Stimulated activated CD8-positive, alpha-beta memory T cell treated with anti-CD3 and anti-CD28 coated beads, Interleukin-7, amount 100 ng/mL, for 4 hours (primary cell): ENCODE measurements around the gene RNF2.
"Not testable (repeated sequence)": the region's sequence is repeated elsewhere in the genome, so short reads cannot be mapped to it uniquely, and the experiment has no call there.

ENCODE experiments used
- DNase-seq, 2 donors: peaks; one replicate each; pipeline ENCODE4 v3.0.0-alpha.2; 2020; ENCODE audit warnings: low read depth in 2 of 2

The RNF2 gene

DNA sequence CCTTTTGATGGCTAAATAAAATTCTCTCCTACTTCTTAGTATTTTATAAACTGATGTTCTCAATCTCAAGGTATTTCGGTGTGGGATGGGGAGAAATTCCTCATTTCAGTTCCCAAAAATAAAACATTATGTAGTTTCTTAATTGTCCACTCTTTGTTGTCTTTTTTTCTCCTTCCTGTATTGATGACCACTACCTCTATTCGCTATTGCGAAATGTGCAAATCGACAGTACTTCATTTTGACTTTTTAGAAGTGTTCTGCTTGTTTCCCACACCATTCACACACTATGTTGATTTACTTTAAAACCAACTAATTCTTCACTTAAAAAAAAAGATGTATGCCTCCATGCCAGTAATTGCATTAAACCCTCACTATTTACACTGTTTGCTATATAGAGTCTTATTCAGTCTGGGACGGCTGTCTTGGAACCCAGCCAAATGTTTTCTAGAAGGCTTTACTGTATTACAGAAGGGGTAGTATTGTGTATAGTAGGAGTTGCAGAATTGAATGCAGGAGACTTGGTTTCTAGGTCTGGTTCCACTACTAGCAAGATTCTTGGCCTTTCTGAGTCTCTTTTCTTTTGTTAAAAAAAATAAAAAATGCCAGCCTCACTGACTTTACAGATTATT, 5.6 kb downstream of the RNF2 start:
- no peak for DNase-seq

DNA sequence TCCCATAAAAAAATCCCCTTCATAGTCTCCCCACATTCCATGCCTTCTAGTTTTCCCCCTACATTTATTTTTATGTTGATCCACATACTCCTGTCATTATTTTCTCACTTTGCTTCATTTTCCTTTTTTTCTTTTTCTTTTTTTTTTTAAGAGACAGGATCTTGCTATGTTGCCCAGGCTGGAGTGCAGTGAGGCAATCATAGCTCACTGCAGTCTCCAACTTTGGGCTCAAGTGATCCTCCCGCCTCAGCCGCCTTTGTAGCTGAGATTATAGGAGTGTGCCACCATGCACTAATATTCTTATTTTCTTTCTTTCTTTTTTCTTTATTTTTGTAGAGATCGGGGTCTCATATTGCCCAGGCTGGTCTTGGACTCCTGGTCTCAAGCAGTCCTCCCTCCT, 7.8 kb downstream of the RNF2 start:
- DNase-seq: no peak

DNA sequence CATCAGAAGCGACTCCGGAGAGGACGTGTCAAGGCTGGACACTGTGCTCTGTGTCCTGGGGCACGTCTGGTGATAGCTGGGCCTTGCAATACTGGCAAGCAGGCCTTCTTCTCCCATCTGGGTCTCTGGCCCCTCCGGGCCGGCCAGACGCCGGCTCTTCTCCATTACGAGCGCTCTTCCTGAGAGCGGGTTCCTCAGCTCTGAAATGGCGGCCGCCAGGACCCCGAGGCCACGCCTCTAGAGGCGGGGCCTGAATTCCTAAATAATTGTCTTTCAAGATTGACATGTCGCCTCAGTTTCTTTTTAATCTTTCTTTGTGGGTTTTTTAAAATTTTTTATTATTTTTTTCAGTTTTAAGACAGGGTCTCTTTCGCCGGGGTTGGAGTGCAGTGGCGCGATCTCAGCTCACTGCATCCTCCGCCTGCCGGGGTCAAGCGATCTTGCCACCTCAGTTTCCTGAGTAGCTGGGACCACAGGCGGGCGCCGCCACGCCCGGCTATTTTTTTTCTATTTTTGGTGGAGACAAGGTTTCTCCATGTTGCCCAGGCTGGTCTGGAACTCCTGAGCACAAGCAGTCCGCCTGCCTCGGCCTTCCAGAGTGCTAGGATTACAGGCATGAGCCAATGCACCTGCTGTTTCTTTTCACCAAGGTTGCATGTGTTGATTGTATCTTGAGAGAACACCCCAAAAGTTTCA, 9.2 kb downstream of the RNF2 start:
- DNase-seq: no peak

DNA sequence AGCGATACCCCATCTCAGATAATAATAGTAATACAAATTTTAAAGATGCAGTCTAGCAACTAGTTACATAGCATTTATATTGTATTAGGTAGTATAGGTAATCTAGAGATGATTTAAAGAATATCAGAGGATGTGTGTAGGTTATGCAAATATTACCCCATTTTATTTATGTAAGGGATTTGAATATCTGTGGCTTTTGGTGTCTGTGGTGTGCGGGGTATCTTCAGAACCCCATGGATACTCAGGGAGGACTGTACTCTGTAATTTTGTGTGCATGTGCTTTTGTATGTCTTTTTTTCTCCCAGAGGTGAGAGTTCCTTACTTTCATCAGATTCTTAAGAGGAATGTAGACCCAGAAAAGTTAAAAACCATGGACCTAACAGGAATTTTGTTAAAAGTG, 12.8 kb downstream of the RNF2 start:
- DNase-seq: no peak

DNA sequence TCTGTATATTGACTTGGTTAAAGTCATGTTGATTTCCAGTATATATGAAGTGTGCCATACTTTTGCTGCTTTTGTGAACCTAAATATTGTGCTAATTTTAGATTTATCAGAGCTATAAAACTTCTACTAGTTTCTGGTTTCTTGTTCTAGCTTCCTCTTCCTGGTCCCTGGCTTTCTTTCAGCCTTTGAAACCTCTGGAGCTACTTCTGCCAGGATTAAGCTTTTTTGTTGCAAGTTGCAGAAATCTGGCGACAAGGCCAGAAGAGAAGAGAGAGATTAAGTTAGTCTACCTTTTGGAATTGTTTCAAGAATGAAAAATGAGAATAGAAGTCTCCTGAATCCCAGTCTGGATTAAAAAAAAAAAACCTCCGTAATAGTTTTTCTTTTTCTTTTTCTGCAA, 13.5 kb downstream of the RNF2 start:
- DNase-seq: no peak

DNA sequence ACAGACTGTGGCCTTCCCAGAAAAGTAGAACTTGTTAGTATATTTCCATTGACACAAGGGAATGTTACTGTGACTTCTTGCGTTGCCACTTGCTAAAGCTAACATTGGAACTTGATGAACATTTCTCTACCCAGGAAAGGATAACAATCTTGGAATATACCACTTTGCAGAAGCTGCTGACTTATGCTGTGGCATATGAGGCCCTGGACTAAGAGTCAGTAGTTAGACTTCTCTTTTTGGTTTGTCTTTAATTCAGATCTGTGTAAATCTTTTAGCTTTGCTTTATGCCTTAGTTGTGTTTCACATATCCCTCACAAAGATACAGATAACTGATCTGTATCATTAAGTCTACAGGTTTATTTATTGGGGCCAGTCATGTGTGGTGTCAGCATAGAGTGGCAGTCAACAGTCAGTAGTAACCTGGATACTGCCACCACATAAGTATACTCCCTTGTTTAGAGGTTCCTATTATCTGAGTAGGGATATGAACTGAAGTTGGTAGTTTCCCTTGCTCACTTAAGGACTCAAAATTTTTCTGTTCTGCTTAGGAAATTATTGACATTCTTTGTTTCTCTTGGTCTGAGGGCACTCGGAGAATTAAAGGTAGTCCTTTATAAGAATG, 14.7 kb downstream of the RNF2 start:
- no peak for DNase-seq

DNA sequence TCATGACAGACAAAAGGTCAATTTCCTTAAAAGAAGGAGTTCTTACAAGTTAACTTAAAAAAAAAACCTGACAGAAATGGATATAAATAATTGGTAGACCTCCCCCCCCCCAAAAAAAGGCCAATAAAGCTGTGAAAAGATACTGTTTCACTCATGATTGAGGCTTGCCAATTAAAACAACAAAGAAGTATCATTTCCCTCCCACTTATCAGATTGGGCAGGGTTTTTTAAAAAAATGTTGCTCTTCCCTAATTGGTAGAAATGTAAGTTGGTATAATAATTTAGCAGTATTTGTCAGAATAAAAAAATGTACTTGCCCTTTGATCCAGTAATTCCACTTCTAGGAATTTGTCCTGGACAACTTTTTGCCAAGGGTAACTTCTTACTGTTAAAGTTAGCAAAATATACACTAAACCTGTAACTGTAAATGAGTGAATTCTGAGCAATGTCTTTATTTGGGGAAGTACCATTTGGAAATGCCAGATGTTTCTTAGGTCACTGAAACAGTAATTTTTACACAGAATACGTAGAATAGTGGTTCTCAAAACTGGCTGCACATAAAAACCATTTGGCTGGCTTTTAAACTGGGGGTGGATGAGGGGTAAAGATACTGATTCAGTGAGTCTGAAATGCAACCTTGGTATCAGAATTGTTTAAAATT, 17.5 kb downstream of the RNF2 start:
- DNase-seq: no peak

DNA sequence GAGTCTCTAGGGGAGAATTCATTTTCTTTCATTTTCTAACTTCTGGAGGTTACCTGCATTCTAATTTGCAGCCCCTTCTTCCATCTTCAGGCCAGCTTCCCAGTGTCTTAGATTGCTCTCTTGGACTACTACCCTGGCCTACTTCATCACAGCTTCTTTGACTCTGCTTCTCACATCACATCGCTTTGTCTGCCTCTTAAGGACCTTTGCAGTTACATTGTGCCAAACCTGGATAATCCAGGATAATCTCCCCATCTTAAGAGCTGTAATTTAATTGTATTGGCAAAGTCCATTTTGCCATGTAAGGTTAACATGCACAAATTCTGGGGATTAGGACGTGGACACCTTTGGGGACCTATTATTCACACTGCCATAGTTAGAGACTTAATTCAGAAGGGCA, 18.4 kb downstream of the RNF2 start:
- DNase-seq: no peak

DNA sequence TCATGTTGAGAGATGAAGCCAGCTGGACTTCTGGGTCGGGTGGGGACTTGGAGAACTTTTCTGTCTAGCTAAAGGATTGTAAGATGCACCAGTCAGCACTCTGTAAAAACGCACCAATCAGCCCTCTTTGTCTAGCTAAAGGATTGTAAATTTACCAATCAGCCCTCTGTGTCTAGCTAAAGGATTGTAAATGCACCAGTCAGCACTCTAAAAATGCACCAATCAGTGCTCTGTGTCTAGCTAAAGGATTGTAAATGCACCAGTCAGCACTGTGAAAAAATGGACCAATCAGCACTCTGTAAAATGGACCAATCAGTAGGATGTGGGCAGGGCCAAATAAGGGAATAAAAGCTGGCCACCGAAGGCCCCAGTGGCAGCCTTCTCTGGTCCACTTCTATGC, 19.6 kb downstream of the RNF2 start:
- not testable (repeated sequence) for DNase-seq

DNA sequence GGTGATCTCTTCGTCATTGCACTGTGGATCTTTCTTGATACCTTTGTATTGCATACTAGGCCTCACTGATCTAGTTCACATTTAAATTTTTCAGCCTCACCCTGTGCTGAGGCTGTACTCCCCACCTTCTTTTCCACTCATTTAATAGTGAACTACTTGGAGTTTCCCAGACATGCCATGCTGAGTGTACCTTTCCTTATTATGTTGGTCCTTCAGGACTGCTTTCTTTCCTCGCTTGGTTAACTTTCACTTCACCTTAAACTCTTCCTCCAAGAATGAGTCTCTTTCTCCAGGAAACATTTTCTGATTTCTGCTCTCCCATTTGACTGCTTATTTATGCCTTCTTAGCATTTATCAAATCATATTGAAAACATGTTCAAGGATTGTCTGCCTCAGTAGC, 20.8 kb downstream of the RNF2 start:
- DNase-seq: no peak

DNA sequence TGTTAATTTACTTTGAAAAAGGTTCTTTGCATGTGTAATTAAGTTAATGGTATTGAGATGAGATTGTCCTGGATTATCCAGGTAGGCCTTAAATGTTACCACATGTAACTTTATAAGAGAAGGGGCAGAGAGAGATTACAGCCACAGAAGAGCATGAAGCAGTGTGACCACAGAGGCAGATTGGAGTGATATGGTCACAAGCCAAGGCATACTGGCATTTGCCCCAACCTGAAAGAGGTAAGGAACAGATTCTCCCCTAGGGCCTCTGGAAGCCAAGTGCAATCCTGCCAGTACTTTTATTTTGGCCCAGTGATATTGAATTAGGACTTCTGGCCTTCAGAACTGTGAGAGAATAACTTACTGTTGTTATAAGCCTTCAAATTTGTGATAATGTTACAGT, 23.0 kb downstream of the RNF2 start:
- no peak for DNase-seq

DNA sequence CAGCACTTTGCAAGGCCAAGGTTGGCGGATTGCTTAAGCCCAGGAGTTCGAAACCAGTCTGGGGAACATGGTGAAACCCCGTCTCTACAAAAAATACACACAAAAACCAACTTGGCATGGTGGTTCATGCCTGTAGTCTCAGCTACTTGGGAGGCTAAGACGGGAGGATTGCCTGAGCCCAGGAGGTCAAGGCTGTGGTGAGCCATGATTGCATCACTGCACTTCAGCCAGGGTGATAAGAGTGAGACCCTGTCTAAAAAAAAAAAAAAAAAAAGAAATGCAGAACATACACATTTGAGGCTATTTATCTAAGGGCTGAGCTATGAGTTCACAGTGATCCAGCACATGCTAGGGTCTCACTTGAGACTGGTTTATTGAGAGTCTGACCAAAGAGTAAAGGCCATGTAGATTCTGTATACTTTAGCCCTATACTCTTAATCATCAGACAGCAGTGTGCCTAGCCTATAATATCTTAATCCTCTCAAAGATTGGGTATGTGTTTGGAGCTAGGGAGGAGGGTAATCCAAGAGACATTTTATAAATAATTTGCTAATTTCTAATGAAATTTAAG, 23.9 kb downstream of the RNF2 start:
- no peak for DNase-seq

DNA sequence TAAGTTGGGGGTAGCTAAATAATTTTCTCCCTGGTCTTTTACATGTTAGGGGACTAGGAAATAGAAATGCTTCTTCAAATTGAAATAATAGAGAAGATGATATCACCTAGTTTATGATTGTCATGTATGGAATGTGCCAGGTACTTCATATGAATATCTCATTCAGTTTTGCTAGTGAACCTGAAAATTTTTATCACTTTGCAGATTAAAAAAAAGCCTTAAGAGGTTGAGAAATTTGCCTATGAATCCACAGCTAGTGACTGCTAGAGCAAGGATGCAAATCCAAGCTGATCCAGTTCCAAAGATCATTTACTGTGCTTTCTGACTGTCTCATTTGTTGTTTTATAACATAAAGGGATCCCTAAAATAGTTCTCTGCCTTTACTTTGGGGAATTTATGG, 24.7 kb downstream of the RNF2 start:
- no peak for DNase-seq

DNA sequence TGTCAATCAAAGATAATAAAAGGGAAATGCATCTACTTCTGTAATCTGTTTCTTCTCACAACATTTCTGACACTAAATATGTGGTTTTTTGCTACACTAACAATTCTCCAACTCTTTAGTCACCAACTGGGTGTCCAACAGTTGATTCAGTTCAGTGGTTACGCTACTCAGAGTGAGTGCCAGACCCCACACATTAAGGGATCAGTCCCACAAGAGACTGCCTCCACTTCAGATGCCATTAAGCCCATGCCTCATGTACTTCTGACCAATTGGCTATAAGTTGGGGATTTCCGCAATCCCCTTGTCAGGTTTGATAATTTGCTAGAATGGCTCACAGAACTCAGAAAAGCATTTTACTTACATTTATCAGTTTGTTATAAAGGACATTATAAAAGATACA, 28.4 kb downstream of the RNF2 start:
- no peak for DNase-seq

DNA sequence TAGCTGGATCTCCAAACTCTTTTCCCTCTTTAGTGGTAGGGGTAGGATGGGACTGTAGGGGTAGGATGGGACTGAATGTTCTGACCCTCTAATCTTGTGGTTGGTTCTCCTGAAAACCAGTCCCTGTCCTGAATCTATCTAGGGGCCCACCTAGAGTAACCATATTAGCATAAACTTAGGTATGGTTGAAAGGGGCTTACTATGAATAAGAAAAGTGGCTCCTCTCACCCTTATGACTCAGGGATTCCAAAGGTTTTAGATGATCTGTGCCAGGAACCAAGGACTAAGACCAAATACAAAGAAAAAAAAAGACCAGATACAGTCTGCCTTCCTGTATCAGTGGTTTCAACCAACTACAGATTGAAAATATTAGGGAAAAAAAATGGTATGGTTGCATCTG, 28.9 kb downstream of the RNF2 start:
- DNase-seq: no peak

DNA sequence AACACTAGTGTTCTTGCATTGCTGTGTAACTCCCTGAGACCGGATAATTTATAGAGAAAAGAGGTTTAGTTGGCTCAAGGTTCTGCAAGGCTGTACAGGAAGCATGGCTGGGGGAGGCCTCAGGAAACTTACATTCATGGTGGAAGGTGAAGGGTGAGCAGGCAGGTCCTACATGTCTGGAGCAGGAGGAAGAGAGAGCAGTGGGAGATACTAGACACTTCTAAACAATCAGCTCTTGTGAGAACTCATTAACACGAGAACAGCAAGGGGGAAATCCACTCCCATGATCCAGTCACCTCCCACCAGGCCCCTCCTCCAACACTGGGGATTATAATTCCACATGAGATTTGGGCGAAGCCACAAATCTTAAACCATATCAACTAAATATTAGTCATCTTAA, 30.1 kb downstream of the RNF2 start:
- no peak for DNase-seq

DNA sequence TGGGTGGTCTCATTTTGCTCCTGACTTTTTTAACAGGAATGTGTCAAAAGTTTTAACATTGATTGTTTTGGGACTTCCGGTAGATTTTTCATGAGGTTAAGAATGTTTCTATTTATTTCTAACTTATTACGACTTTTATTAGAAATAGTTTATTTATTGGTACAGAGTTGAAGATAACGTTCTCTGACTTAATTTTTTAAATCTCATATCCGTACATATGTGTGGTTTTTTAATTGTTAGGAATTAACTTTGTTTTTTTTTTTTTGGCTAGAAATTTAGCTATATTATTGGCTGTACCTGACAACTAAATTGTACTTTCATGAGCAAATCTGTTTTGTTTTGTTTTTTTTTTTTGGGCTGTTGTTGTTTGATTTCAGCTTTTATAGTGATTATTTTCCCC, 32.0 kb downstream of the RNF2 start:
- no peak for DNase-seq

DNA sequence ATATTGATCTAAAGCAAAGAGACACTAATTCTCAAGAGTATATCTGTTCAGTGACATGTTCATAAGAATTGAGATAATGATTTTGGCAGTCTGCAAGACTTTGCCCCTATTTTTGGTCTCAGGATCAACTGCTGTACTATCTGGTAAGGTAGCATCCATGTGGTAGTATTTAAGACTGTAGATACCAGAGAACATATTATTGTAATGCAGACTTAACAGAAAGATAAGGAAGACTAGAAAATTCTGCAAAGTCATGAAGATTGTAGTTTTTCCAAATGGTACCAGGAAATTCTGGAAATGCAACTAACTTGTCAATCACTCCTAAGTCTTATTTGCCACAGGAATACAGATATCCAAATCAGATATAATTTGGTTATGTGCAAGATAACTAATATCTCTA, 35.1 kb downstream of the RNF2 start:
- DNase-seq: no peak

DNA sequence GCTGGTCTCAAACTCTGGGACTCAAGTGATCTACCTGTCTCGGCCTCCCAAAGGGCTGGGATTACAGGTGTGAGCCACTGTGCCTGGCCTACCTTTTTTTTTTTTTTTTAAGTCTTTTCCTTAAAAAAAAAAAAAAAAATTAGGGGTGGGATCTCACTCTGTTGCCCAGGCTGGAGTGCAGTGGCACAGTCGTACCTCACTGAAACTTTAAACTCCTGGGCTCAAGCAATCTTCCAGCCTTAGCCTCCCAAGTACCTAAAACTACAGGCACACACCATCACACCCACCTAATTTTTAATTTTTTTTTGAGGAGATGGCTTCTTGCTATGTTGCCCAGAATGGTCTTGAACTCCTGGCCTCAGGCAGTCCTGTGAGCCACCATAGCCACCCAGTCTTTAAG, 38.5 kb downstream of the RNF2 start:
- DNase-seq: no peak

DNA sequence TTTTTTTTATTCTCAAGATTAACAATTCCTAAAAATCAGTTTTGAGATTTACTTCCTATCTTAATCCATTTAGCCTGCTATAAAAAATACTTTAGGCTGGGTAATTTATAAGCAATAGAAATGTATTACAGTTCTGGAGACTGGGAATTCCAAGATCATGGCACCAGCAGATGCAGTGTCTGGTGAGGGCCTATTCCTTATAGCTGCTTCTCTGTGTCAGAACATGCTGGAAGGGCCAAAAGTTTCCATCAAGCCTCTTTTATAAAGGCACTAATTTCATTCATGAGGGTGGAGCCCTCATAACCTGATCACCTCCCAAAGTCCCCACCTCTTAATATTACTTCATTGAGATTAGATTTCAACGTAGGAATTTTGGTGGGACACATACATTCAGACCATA, 41.7 kb downstream of the RNF2 start:
- no peak for DNase-seq

DNA sequence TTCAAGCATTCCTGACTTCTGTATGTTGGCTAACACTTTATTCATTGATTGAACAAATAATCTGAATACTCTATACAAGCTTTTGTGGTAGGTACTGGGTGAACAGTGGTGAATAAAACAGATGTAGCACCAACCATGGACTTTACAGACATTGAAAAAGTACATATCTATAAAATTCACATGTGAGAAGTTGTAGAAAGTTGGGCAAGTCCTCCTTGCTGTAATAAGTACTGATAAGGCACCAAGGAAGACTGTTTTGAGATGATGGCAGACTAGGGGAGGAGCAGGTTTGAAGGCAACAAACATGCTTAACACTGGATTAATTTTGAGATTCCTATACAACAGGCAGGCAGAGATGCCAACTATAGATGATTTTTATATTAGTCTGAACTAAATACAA, 42.4 kb downstream of the RNF2 start:
- no peak for DNase-seq

DNA sequence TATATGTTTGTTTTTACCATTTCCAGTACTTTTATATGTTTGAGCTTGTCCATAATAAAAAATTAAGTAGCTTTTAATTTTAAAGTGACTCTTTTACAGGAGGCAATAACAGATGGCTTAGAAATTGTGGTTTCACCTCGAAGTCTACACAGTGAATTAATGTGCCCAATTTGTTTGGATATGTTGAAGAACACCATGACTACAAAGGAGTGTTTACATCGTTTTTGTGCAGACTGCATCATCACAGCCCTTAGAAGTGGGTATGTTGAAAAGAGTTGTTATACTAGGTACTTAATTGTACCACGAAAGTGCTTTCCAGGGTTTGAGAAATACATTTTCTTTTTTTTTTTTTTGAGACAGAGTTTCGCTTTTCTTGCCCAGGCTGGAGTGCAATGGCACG, 46.1 kb downstream of the RNF2 start:
- no peak for DNase-seq

DNA sequence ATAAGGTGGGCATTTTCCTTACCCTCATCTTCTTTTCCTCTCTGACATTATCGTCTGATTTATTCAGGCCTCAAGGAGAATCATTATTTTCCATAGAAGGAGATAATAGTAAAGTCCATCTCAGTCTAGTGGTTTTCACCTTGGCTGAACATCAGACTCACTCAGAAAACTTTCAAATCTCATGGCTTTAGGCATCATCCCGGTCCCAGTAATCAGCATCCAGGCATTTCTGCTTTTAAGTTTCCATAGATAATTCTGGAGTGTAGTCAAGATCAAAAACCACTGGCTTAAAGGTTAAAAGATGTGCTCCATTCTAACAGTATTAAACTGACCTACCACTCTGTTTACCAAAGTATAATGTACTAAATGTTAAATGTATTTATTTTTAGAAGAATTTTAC, 49.4 kb downstream of the RNF2 start:
- no peak for DNase-seq
